HG02885 (cell line): ENCODE measurements around the gene PACSIN2.
"Not testable (repeated sequence)": the region's sequence is repeated elsewhere in the genome, so short reads cannot be mapped to it uniquely, and the experiment has no call there.

Source experiments
- ATAC-seq: cut with Tn5 transposase; IDR thresholded peaks from one replicate; pipeline ENCODE4 v1.9.1; 2021; ENCODE audit warnings: mild to moderate bottlenecking; ENCODE audit not compliant: unreplicated experiment, poor library complexity

Gene PACSIN2

DNA sequence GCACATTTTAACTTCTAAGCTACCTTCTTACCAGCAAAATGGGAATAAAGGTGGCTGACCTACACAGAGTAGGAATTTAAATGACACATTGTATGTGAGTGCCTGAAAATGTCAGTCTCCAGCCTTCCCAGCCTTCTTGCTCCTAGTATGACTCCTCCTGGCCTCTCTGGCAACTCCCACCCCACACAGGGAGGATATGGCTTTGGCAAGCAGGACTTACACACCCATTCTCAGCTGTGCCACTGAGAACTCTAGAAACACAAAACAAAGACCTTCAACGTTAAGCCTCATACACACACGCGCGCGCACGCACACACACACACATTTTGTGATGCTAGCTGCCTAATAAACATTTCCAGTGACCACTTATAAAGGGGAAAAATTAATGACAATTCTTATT is 65.8 kb downstream of the PACSIN2 start:
- no peak for ATAC-seq

GRCh38 chr22:42948294-42948693 is 66.7 kb downstream of the PACSIN2 start:
- ATAC-seq: no peak

GRCh38 chr22:42947211-42947990 is 67.5 kb downstream of the PACSIN2 start:
- ATAC-seq: no peak

DNA sequence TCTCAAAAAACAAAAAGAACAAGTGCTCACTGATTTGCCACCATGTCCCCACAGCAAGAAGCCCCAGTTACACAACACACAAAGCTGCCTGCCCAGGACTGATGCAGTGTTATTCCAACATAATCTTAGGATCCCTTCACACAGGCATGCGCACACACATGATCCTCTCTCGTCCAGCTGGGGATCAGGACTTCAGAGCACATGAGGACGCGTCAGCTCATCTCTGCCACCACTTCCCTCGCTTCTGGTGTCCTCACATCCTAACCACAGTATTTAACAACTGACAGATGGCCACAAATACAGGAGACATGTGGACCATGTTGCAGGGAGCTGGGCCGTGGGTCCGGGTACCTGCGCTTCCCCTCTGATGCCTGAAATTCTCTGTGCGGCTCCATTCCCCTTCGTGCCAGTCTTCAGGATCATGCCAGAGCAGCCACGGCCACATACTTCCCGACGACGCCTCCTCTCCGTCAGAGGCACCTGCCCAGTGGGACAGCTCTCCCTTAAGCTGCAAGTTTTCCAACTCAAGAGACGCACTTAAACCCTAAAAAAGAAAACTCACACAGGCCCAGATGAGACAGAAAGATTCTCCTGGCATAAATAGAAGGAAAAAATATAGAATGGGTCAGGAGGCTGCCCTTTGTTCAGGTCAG is 68.3 kb downstream of the PACSIN2 start:
- no peak for ATAC-seq

DNA sequence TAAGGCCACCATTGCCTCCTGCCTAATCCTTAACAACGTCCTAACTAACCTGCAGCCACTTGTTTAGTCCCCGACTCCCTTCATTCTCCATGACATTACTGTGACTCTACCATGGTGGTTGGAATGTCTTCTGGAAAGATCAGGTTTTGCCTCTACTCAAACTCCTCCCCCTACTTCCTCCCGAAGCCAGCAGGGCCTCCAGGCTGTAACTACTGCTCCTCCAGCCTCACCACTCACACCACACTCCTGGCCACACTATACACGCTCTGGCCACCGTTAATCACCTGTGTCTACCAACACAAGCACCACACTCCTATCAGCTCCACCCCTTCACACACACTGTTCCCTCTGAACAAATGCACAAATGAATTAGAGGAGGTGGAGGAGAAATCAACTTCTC is 69.2 kb downstream of the PACSIN2 start:
- ATAC-seq: no peak

DNA sequence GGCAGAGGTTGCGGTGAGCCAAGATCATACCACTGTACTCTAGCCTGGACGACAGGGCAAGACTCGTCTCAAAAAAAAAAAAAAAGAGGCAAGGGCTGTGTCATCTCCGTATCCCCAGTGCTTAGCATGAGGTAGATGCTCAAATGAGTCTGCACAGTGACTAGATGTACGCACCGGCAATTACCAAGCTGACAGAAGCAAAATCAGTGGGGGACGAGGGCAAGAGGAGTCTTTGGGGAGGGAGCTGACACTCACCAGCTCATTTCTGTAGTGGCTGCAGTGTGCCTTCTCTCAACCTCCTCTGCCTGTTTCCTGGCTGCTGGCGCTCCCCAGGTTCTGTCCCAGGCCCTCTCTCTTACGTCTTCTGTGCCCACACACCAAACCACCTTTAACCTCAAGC is 69.9 kb downstream of the PACSIN2 start:
- ATAC-seq: no peak

- ATAC-seq: no peak
These were observed 70.5 kb downstream of the PACSIN2 start for GRCh38 chr22:42944409-42944808.

GRCh38 chr22:42943981-42944380 is 71.0 kb downstream of the PACSIN2 start:
- ATAC-seq: no peak

DNA sequence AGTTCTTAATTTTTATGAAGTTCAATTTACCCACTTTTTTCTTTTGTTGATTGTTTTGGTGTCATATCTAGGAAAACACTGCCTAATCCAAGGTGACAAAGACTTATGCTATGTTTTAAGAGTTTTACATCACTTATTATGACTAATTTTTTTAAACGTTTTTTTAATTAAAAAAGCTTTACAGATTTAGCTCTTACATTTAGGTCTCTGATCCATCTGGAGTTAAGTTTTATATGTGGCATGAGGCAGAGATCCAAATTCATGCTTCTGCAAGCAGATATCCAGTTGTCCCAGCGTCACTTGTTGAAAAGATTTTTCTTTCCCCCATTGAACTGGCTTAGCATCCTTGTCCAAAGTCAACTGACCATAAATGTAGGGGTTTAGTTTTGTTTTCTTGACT is 72.6 kb downstream of the PACSIN2 start:
- no peak for ATAC-seq

DNA sequence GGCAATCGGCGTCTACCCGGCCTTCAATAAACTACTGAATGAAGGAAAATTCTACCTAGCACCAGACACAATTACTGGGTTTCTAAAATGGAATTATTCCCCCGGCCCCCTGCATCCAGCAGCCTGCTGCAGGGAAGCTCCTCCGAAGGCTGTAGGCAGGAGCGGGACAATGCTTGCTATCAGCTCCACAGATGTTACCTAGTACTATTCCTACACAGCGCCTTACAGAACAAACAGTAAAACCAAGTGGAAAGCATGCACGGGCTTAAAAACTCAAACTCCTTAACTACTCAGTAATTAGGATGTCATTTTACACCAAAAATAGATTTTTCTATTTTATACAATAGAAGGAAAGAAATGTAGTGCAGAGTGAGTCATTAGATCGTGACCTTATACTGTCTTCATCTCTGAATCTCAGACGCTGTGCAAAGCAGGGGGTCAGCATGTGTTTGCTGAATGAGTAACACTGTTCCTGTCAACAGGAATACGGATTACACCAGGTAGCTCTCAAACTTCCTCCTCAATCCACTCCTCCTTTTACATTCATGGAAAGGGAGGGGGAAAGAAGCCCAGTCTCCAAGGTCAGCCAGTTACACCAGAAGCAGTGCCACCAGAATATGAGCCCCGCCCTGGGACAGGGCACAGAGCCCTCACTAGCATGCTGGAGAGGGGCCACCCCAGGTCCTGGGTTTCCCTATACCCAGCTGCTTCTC is 74.9 kb downstream of the PACSIN2 start:
- no peak for ATAC-seq

DNA sequence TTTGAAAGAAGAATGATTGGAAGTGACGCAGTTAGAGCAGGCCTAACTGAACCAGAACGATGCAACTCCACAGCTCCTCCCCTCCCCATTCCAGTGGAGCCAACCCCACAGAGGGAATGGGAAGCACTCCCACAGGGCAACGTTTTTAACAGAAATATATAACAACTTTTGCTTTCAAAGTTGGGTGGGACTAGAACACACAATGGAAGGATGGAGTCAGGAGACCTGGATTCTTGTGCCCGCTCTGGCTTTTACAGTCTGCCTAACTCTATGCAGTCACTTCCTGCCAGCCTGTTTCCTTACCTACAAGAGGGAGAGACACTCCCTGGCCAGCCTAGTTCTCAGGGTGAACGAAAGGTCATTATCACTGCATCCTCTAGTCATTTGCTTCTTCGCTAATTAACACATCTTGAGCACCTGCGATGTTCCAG is 75.5 kb downstream of the PACSIN2 start:
- no peak for ATAC-seq

GRCh38 chr22:42938976-42939375 is 76.0 kb downstream of the PACSIN2 start:
- ATAC-seq: no peak

GRCh38 chr22:42938449-42938848 is 76.5 kb downstream of the PACSIN2 start:
- ATAC-seq: no peak

GRCh38 chr22:42937164-42937843 is 77.6 kb downstream of the PACSIN2 start:
- no peak for ATAC-seq

GRCh38 chr22:42936680-42937079 is 78.3 kb downstream of the PACSIN2 start:
- not testable (repeated sequence) for ATAC-seq

DNA sequence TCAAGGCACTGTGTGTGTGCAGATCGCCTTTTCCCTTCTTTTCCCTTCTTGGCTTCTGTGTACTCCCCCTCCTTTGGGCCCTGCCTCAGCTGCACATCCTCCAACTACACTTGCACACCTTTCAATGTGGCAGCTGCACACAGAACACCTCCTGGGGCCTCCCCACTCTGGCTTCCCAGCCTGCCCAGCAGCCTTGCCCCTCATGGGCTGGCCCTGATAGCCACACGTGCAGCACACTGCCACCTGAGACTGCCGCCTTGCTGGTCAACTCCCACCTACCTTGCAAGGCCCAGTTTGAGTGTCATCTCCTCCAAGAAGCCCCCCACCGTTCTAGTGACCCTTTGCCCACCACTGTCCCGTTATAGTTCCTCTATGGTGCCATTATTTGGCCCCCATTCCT is 80.6 kb downstream of the PACSIN2 start:
- no peak for ATAC-seq

DNA sequence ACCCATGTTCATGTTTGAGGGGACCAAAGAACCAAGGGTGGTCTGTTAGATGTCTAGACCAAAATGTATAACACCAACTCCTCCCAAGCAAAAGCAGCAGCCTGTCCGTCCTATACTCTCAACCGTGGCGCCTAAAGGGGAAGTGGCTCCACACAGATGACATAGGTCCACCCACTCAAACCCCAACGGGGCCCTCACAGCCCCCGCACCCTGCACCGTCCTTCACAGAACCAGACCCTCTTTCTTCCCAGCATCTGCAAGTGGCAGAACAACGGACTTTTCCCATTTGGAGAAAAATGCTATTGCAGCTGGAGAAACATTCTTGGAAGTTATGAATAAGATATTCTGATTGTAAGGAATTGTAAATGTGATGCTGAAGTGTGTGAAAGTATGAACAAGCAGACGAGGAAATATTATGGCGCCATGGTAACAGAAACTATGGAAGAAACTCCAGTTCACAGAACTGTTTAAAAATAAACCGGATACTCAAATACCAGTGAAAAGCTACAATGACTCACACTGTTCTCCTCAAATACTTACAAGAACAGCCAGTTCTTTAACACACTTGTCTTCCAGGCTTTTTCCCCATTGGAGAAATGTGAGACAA is 81.4 kb downstream of the PACSIN2 start:
- peak; percentile 61 for ATAC-seq

DNA sequence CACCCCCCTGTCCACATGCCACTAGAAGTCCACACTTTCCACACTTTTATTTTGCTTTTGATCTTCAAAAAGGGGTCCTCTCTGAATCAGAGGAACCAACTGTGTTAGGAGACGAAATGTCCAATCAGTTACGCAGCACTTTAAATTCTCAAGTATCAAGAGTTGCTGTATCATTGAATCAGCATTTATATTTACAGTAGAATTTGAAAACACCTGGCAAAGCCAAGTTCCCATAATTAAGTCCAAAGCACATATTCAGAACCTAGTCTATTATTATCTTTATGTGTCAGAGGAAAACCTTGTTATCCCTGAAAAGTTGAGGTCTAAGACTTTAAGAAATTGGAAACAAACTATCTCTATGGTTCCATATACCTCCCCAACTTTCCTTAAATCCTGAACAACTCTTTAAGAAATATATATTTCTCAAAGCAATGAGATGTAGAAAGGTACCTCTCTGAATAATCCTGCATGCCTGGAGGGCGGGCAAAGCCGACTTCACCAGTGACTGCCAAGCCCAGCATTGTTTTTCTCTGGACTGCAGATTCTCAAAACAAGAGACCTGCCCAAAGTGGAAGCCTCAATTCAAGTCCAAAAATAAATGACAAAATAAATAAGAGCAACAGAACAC is 82.0 kb downstream of the PACSIN2 start:
- ATAC-seq: peak; percentile 10

DNA sequence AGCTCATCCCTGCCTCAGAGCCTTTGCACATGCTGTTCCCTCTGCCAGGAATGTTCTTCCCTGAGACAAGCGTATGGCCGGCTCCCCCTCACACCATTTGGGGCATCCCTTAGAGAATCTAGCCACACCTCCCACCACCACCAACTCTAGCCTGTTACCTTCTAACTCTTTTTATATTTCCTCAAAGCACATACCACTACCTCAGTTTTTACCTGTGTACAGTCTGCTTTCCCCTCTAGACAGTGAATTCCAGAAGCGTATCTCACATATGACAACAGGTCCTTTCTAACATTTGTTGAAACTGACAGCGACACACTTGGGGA is 82.8 kb downstream of the PACSIN2 start:
- ATAC-seq: no peak
